Progenitor cell of endocrine pancreas (in vitro differentiated cells): ENCODE measurements around the gene NFKBIZ. TPM values are rescaled to one million over a fixed set of nuclear protein-coding genes. Genes with fewer than 3 reads are reported as not detected.

Source experiments
- DNase-seq: peaks from one replicate; pipeline ENCODE4 v3.0.0; 2021; ENCODE audit warnings: low spot score; ENCODE audit not compliant: unreplicated experiment
- H3K27ac Mint-ChIP-seq: 2 replicates; pipeline ENCODE4 v1.8.0; 2021; ENCODE audit warnings: mild to moderate bottlenecking, moderate library complexity, mixed read lengths
- H3K27me3 Mint-ChIP-seq: 2 replicates; pipeline ENCODE4 v1.8.0; 2021; ENCODE audit warnings: mixed read lengths
- H3K36me3 Mint-ChIP-seq: 2 replicates; pipeline ENCODE4 v1.8.0; 2022; ENCODE audit warnings: mixed read lengths; ENCODE audit not compliant: insufficient read depth
- H3K4me1 Mint-ChIP-seq: 2 replicates; pipeline ENCODE4 v1.8.0; 2021; ENCODE audit warnings: low read depth, mixed read lengths
- H3K4me3 Mint-ChIP-seq: 2 replicates; pipeline ENCODE4 v1.8.0; 2021; ENCODE audit warnings: low read depth, mild to moderate bottlenecking, moderate library complexity, mixed read lengths
- H3K9me3 Mint-ChIP-seq: 2 replicates; pipeline ENCODE4 v1.8.0; 2021; ENCODE audit warnings: low read depth, mixed read lengths
- CTCF ChIP-seq: fragments of 200-600 bp; sonication (generic); IDR thresholded peaks from one replicate; pipeline ENCODE4 v1.5.0; 2021; ENCODE audit warnings: antibody characterized with exemption, mild to moderate bottlenecking; ENCODE audit not compliant: unreplicated experiment
- total RNA-seq: library from RNA; stranded (reverse); gene quantifications from 2 replicates; pipeline ENCODE4 v1.2.1, GENCODE V29; 2021

The NFKBIZ gene
- total RNA-seq, 1 donor from 2014 or later = 13.3 TPM

- Mint-ChIP-seq H3K36me3 (no peaks in the 10 kb centered on the region), H3K4me3 (no peak overlapping the region), H3K27ac (no peak overlapping the region), H3K9me3 (no peaks in the 10 kb centered on the region), H3K27me3 (no peaks in the 10 kb centered on the region), H3K4me1 (peaks cover 26% of the 10 kb centered on the region)
- DNase-seq = no peak
- no peak for TF ChIP-seq CTCF
Measured at GRCh38 chr3:101812895-101813294, 36.4 kb upstream of the NFKBIZ start.

- TF ChIP-seq CTCF = peak; percentile 70
- Mint-ChIP-seq H3K4me1 (peaks cover 25% of the 10 kb centered on the region), H3K36me3 (no peaks in the 10 kb centered on the region), H3K9me3 (no peaks in the 10 kb centered on the region), H3K27ac (no peak overlapping the region), H3K4me3 (no peak overlapping the region), H3K27me3 (no peaks in the 10 kb centered on the region)
- no peak for DNase-seq
Measured at GRCh38 chr3:101813817-101814440, 35.4 kb upstream of the NFKBIZ start.

GRCh38 chr3:101814835-101815234 is 34.5 kb upstream of the NFKBIZ start:
- Mint-ChIP-seq H3K27me3 (no peaks in the 10 kb centered on the region), H3K4me1 (peaks cover 21% of the 10 kb centered on the region), H3K4me3 (no peak overlapping the region), H3K36me3 (no peaks in the 10 kb centered on the region), H3K9me3 (no peaks in the 10 kb centered on the region), H3K27ac (peak overlapping the region; percentile 72)
- DNase-seq = no peak
- TF ChIP-seq CTCF = no peak

GRCh38 chr3:101816215-101817149 is 32.8 kb upstream of the NFKBIZ start:
- Mint-ChIP-seq H3K4me1 (peaks cover 21% of the 10 kb centered on the region), H3K36me3 (peaks cover 4% of the 10 kb centered on the region), H3K27ac (no peak overlapping the region), H3K27me3 (no peaks in the 10 kb centered on the region), H3K9me3 (no peaks in the 10 kb centered on the region), H3K4me3 (no peak overlapping the region)
- no peak for TF ChIP-seq CTCF
- no peak for DNase-seq

- H3K9me3 Mint-ChIP-seq = no peaks in the 10 kb centered on the region
- DNase-seq = no peak
Measured at GRCh38 chr3:101817992-101818391, 31.3 kb upstream of the NFKBIZ start.

More at GRCh38 chr3:101817992-101818391, 31.3 kb upstream of the NFKBIZ start:
- Mint-ChIP-seq H3K36me3 (peaks cover 9% of the 10 kb centered on the region), H3K4me1 (peaks cover 21% of the 10 kb centered on the region), H3K4me3 (no peak overlapping the region), H3K27ac (no peak overlapping the region), H3K27me3 (no peaks in the 10 kb centered on the region)
- no peak for TF ChIP-seq CTCF
